ENCODE data around the gene JPH4.
A peak's percentile ranks its signal among the peaks of the same experiment; 100 is the strongest.
"Not testable (repeated sequence)": the region's sequence is repeated elsewhere in the genome, so short reads cannot be mapped to it uniquely, and the experiment has no call there.

The JPH4 gene

DNA sequence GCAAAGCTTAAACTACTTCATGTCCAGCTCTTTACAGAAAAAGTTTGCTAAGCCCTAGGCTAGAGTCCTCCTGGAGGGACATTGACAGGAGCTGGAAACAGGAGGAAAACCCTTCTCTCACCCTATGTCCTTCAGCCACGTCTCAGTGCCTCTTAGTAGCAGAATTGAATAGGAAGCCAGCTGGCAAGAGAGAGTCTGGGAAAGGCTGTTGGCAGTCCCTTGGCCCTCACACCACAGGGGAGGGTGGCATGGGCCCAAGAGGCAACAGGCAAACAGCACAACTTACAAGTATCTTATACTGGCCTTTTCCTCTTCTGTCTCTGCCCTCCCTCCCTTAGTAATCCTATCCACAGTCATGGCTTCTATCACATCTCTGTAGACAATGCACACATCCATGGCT, 29.9 kb upstream of the JPH4 start:
- no peak for DNase-seq

DNA sequence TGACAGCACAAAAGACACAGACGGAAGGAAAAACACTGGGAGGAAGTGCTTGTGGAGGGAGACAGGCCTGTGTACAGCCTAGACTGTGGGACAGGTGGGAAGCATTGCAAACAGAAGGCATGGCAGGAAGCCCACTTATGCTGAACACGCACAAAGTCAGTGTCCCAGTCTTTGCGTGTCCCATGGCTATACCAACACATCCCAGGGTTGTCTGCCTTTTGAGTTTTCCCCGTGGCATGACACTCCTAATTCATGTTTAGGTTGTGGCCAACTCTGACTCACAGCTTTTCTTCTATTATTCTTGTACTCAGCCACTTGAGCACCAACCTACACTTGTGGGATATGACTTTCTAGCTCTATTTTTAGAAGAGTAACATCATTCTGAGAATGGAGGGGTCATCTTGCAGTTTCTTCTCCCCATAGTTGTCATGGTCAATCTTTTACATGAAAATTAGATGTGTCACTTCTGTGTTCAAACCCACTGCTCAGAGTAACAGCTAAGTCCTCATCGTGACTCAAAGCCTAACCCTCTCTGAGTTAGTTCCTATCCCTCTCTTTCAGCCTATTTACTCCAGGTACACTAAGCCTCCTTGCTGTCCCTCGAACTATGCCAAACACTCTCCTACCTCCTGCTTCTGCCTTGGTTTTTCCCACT, 27.5 kb upstream of the JPH4 start:
- DNase-seq = peak; percentile 36

DNA sequence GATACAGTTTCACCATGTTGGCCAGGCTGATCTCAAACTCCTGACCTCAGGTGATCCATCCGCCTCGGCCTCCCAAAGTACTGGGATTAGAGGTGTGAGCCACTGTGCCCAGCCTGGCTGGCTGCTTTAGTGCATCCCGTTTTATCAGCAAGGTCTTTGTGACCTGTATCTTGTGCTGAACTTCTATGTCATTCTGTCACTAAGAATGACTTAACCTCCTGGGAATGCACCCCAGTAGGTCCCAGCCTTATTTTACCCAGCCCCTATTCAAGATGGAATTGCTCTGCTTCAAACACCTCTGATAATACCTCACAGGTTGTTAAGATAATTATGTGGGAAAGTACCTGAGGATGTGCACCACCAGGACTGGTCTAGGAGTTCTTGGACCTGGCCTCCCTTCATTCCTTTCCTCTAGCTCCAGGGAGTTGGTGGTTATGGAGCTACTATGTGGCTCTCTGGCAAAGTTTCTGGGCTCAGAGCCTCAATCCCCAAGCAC, 26.1 kb upstream of the JPH4 start:
- DNase-seq = no peak

GRCh38 chr14:23604148-23604547, 25.6 kb upstream of the JPH4 start:
- no peak for DNase-seq

- no peak for DNase-seq
Measured at GRCh38 chr14:23603103-23603502, 24.5 kb upstream of the JPH4 start.

DNA sequence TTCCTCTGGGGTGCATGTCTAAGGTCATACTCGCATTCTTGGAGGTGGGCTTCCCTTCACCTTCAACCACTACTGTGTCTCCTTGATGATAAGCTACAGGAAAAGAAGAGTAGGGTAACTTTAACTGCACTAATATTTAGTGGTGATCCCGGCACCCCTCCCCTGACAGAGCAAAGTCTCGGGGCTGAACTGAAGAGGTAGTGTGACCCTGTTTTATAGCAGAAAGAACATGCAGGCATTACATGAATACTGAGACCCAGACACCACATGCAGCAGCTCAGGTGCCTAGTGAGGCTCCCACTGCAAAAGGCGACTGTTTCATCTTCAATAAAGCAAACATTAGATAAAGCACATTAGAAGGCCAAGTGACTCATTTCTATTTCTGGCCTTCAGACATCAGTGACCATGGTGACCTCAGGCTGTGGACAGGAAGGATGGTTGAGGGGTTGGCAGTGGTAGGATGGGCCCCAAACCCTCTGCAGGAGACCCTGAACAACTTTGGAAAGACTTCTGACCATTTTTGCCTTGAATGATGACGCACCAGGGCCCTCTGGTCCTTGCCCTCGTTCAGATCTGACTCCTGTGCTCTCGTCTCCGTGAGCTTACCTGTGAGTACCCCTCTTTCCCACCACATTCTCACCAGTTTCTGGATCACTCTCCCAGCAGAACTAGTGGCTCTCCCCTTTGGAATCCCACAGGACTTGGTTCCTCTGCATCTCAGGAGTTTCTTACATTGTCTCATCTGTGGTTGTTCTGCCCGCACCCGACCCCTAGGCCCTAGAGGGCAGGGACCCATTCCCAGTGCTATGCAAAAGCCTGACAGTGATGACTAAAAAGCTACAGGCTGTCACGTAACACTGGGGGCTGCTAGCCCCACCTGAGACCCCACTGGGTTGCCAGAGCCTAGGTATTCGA, 23.8 kb upstream of the JPH4 start:
- DNase-seq = no peak

DNA sequence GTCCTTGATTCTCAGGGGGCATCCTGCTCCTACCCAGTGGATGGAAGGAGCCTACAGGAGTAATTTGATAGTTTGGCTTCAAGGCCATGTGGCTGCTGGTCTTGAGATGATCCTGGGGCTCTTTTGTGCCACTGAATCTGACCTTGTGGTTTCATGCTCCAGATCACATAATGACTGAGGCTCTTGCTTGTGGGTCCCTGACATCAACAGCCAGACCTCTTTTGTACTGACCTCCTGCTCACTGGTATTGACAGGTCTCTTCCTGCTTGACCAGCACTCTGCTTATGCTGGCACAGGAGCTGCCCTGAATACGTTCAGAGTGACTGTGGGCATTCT, 23.2 kb upstream of the JPH4 start:
- DNase-seq = no peak

DNA sequence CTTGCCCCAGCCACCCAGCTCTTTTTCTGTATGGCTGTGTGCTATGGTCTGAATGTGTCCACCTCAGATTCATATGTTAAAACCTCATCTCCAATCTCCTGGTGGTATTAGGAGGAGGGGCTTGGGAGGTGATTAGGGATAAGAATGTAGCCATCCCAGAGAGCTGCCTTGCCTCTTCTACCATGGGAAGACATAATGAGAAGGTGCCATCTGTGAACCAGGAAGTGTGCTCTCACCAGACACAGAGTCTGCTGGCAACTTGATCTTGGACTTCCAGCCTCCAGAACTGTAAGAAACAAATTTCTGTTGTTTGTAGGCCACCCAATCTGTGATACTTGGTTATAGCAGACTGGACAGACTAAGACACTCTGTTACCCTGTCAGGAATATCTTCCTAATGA, 22.8 kb upstream of the JPH4 start:
- DNase-seq = no peak

- no peak for DNase-seq
Measured at GRCh38 chr14:23600806-23601205, 22.2 kb upstream of the JPH4 start.

DNA sequence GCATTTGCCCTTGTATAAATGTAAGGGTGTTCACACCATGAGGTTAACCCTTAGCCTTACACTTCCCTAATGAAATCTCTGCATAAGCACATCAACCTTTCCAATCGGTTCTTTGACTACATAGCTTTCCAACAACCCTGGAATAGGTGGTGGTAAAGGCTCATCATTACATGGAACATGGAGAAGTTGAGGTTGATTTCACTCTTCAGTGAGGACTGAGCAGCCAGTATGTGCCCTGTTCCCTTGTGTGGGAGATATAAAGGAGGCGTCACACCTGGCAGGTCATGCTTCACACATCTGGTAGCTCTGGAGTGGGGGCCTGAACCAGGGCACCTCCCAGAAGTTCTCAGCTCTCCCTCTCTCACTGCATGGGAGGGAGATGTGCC, 21.7 kb upstream of the JPH4 start:
- no peak for DNase-seq

DNA sequence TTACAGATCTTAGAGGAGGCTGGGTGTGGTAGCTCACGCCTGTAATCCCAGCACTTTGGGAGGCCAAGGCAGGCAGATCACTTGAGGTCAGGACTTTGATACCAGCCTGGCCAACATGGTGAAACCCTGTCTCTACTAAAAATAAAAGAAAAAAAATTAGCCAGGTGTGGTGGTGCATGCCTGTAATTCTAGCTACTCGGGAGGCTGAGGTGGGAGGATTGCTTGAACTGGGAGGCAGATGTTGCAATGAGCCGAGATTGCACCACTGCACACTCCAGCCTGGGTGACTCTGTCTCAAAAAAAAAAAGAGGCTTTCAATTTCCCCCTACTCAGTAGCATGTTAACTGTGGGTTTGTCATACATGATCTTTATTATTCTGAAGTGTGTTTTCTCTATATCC, 15.6 kb upstream of the JPH4 start:
- DNase-seq = not testable (repeated sequence)

DNA sequence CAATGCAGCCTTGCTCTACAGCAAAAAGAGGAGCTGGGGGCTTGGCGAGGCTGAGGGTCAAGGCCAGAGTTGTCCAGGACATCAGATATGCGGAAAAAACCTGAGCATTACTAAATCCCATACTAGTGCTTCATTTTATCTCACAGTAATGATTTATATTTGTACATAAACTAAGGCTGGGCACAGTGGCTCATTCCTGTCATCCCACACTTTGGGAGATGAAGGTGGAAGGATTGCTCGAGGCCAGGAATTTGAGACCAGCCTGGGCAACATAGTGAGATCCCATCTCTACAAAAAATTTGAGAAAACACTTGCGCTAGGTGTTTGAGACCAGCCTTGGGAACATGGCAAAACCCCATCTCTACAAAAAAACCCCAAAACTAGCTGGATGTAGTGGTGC, 11.6 kb upstream of the JPH4 start:
- DNase-seq = no peak

GRCh38 chr14:23589606-23590005, 11.0 kb upstream of the JPH4 start:
- DNase-seq = no peak

DNA sequence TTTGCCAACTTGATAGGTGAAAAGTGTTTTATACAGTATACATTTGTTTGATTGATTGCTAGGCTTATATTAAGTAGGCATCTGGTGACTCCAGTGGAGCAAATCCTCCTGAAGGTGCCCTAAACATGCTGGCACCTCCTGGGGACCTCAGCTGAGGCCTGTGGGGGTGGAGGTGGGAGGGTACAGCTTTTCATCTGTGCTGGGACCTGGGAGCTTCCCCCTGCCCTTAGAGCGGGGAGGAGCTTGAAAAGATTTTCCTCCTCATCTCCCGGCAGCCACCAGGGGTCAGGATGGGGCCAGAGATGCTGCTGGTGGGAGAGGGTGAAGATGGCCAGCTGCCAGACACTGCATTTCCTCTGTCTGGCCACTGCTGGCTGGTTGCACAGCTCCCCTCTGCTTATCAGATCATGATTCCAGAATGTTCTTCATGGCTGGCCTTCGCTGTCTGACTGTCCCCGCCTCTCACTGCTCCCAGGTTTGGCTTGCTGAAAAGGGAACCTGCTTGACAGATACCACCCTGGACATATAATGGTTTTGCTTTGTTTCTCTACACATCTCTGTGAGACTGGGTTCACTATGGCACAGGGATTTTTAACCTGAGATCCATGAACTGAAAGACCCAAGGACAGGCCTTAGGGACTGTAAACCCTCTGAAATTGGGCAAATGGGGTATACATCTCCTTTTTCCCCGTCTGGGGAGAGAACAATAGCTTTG, 10.5 kb upstream of the JPH4 start:
- peak; percentile 84 for DNase-seq

GRCh38 chr14:23584527-23585203, 6.1 kb upstream of the JPH4 start:
- not testable (repeated sequence) for DNase-seq

GRCh38 chr14:23583761-23584526, 5.4 kb upstream of the JPH4 start:
- not testable (repeated sequence) for DNase-seq

DNA sequence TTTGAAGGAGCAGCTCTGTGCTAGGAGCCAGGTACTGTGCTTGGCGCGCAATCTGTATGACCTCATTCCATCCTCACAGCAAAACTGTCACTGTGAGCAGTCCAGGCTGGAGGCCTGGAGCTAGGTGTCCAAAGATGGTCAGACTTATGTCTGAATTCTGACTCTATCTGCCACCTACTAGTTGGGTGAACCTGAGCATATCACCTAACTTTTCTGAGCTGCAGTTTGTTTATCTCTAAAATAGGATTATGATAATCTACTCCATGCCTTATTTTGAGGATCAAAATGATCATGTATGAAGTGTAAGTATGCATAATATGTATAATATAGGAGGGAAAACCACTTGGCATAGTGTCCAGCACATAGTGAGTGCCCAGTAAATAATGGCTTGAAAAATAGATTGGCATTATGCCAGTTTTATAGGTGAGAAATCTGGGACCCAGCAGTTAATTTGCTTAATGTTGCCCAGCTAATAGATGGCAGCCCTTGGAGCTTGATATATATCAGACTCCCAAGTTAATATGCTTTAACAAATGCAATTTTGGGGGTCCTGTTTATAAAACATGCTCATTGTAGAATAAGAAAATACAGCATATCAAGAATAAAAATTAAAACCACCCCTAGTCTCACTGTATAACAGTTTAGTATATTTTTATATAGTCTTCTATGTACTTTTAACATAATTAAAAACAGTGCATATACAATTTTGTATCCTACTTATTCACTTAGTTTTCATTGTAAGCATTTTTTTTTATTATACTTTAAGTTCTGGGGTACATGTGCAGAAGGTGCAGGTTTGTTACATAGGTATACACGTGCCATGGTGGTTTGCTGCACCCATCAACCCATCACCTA, 4.5 kb upstream of the JPH4 start:
- DNase-seq = no peak

DNA sequence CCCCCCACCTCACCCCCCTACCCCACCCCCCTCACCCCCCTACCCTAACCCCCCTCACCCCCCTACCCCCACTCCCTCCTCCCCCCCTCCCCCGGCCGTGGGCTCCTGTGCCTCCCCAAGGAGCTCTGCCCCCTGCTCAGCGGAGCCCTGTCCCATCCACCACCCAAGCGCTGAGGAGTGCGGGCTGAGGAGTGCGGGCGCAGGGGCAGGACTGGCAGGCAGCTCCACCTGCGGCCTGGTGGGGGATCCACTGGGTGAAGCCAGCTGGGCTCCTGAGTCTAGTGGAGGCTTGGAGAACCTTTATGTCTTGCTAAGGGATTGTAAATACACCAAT, 2.3 kb upstream of the JPH4 start:
- DNase-seq = no peak

DNA sequence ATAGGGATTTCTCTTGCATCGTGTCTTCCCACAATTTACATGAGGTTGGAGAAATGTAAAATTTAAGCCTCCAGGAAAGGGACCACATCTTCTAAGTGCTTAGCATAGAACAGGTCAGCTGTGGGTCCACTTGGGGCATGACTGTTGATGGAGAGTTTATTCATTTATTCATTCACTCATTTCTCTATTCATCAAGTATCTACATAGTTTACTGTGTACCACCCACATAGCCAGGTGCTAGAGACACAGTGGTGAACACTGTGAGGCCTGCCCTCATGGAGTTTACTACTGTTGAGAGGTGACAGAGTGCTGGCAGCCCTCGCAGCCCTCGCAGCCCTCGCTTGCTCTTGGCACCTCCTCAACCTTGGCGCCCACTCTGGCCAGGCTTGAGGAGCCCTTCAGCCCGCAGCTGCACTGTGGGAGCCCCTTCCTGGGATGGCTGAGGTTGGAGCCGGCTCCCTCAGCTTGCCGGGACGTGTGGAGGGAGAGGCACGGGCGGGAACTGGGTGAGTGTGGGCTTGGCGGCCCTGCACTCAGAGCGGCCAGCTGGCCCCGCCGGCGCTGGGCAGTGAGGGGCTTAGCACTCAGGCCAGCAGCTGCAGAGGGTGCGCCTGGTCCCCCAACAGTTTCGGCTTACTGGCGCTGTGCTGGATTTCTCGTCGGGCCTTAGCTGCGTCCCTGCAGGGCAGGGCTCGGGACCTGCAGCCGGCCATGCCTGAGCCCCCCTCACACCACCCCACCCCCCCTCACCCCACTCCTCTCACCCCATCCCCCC, 1.7 kb upstream of the JPH4 start:
- no peak for DNase-seq

DNA sequence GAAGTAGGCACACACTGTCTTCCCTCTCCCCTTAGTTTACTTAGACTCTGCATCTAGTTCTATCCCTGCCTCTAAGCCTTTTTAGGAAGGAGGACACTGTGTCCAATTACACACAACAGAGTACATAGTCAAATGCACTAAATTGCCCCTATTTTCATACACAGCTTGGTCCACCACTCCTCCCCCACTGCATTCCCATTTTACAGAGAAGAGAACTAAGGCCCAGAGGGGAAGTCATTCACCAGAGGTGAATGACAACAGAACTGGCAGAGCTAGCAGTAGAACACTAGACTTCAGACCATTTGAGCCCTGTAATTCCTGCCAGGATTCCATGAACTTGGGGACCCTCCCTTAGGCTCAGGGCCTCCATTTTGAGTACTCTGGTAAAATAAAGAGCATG, 1.1 kb upstream of the JPH4 start:
- DNase-seq = no peak

GRCh38 chr14:23579311-23579630, 681 bp upstream of the JPH4 start:
- no peak for DNase-seq

Measured in stimulated activated CD4-positive, alpha-beta T cell treated with anti-CD3 and anti-CD28 coated beads, Interleukin-4, amount 100 ng/mL, for 24 hours (primary cell).